Measurements from ENCODE around the gene TRPT1. TPM values are rescaled to one million over a fixed set of nuclear protein-coding genes. Genes with fewer than 3 reads are reported as not detected.
A peak's percentile ranks its signal among the peaks of the same experiment; 100 is the strongest.

Gene TRPT1
- total RNA-seq, 1 donor from 2014 or later = 39.7 TPM

- peaks cover 41% of the 10 kb centered on the region for H3K4me1 Mint-ChIP-seq (ENCODE audit: unreplicated experiment)
- H3K4me3 Mint-ChIP-seq (ENCODE audit: unreplicated experiment) = peak overlapping the region; percentile 78
- H3K36me3 Mint-ChIP-seq (ENCODE audit: unreplicated experiment) = peaks cover 2% of the 10 kb centered on the region
- H3K9me3 Mint-ChIP-seq (ENCODE audit: unreplicated experiment) = no peaks in the 10 kb centered on the region
- TF ChIP-seq, protein P1, sequence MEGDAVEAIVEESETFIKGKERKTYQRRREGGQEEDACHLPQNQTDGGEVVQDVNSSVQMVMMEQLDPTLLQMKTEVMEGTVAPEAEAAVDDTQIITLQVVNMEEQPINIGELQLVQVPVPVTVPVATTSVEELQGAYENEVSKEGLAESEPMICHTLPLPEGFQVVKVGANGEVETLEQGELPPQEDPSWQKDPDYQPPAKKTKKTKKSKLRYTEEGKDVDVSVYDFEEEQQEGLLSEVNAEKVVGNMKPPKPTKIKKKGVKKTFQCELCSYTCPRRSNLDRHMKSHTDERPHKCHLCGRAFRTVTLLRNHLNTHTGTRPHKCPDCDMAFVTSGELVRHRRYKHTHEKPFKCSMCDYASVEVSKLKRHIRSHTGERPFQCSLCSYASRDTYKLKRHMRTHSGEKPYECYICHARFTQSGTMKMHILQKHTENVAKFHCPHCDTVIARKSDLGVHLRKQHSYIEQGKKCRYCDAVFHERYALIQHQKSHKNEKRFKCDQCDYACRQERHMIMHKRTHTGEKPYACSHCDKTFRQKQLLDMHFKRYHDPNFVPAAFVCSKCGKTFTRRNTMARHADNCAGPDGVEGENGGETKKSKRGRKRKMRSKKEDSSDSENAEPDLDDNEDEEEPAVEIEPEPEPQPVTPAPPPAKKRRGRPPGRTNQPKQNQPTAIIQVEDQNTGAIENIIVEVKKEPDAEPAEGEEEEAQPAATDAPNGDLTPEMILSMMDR (IDR thresholded peaks at IDR 0.05) = no peak
- H3K27me3 Mint-ChIP-seq (ENCODE audit: unreplicated experiment) = no peaks in the 10 kb centered on the region
- no peak for DNase-seq (ENCODE audit: extremely low spot score, unreplicated experiment)
- peak overlapping the region; percentile 56 for H3K27ac Mint-ChIP-seq (ENCODE audit: unreplicated experiment)
Observed at GRCh38 chr11:64235437-64236161, 9.6 kb upstream of the TRPT1 start.

GRCh38 chr11:64234647-64235379 is 8.8 kb upstream of the TRPT1 start:
- no peaks in the 10 kb centered on the region for H3K27me3 Mint-ChIP-seq (ENCODE audit: unreplicated experiment)
- H3K27ac Mint-ChIP-seq (ENCODE audit: unreplicated experiment) = peak overlapping the region; percentile 56
- H3K9me3 Mint-ChIP-seq (ENCODE audit: unreplicated experiment) = no peaks in the 10 kb centered on the region
- peaks cover 36% of the 10 kb centered on the region for H3K4me1 Mint-ChIP-seq (ENCODE audit: unreplicated experiment)
- TF ChIP-seq, protein P1 (IDR thresholded peaks at IDR 0.05) = no peak
- peak overlapping the region; percentile 78 for H3K4me3 Mint-ChIP-seq (ENCODE audit: unreplicated experiment)
- no peak for DNase-seq (ENCODE audit: extremely low spot score, unreplicated experiment)
- peaks cover 2% of the 10 kb centered on the region for H3K36me3 Mint-ChIP-seq (ENCODE audit: unreplicated experiment)

DNA sequence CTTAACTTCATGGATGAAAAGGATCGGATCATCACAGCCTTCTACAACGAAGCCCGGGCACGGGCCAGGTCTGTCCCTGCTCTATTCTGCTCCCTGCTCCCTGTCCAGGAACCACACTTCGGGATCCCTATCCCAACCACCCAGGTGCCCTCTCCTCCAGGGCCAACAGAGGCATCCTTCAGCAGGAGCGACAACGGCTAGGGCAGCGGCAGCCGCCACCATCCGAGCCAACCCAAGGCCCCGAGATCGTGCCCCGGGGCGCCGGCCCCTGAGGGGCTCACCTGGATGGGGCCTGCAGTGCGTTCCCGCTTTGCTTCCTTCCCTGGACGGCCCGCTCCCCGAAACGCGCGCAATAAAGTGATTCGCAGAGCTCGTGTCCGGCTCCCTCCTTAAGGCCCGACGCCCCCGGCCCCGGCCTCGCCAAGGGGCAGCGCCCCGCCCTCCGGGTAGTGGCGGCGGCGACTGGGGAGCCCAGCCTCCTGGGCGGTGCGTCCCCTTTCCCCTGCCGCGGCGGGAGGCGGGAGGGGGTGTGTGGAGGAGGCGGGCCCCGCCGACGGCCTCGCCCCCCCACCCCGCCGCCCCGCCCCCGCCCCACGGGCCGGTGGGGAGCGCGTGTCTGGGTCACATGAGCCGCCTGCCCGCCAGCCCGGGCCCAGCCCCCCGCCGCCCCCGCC is 8.1 kb upstream of the TRPT1 start, which contains the start of gene VEGFB:
Gene VEGFB (plus strand): TSS at position 672 of the 674 bp plus-strand sequence. CDS start 250 bp downstream, outside the sequence.
- Mint-ChIP-seq H3K36me3 (ENCODE audit: unreplicated experiment) (peaks cover 2% of the 10 kb centered on the region), H3K27me3 (ENCODE audit: unreplicated experiment) (no peaks in the 10 kb centered on the region), H3K9me3 (ENCODE audit: unreplicated experiment) (no peaks in the 10 kb centered on the region), H3K4me1 (ENCODE audit: unreplicated experiment) (peaks cover 44% of the 10 kb centered on the region), H3K27ac (ENCODE audit: unreplicated experiment) (peak within 1 kb of the TSS; percentile 57), H3K4me3 (ENCODE audit: unreplicated experiment) (peak within 1 kb of the TSS; percentile 78)
- TF ChIP-seq, protein P1 (IDR thresholded peaks at IDR 0.05) = no peak
- no peak for DNase-seq (ENCODE audit: extremely low spot score, unreplicated experiment)

GRCh38 chr11:64232967-64233315 is 7.0 kb upstream of the TRPT1 start:
- Mint-ChIP-seq H3K36me3 (ENCODE audit: unreplicated experiment) (peaks cover 2% of the 10 kb centered on the region), H3K4me1 (ENCODE audit: unreplicated experiment) (peaks cover 46% of the 10 kb centered on the region), H3K27ac (ENCODE audit: unreplicated experiment) (no peak overlapping the region), H3K27me3 (ENCODE audit: unreplicated experiment) (no peaks in the 10 kb centered on the region), H3K9me3 (ENCODE audit: unreplicated experiment) (no peaks in the 10 kb centered on the region), H3K4me3 (ENCODE audit: unreplicated experiment) (peak overlapping the region; percentile 40)
- no peak for DNase-seq (ENCODE audit: extremely low spot score, unreplicated experiment)
- TF ChIP-seq, protein P1 (IDR thresholded peaks at IDR 0.05) = no peak

All from osteocyte (in vitro differentiated cells).